KBM-7 (cell line): Measurements from ENCODE around the gene CARMIL1.
"Not testable (repeated sequence)": the region's sequence is repeated elsewhere in the genome, so short reads cannot be mapped to it uniquely, and the experiment has no call there.

Experiments used
- DNase-seq: peaks from one replicate; pipeline ENCODE4 v3.0.0-alpha.2; 2015
- in situ Hi-C: fragments of 300-500 bp; cut with MboI; formaldehyde crosslinking; loops from 2 replicates; pipeline ENCODE4 v1.14.3; 2020; ENCODE audit warnings: low sequenced_read_pairs, low pct_unique_long_range_greater_than_20kb, mixed read lengths

CARMIL1 gene

DNA sequence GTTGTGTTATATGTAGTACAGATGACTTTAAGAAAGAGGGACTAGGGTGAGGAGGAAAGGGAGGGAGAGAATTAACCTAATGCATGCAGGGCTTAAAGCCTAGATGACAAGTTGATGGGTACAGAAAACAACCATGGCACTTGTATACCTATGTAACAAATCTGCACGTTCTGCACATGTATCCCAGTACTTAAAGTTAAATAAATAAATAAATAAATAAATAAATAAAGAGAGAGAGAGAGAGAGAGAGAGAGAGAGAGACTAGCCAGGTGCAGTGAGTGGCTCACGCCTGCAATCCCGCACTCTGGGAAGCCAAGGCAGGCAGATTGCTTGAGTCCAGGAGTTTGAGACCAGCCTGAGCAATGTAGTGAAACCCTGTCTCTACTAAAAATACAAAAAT, 11.5 kb upstream of the CARMIL1 start:
- in situ Hi-C loops: no loop called here
- DNase-seq: no peak

DNA sequence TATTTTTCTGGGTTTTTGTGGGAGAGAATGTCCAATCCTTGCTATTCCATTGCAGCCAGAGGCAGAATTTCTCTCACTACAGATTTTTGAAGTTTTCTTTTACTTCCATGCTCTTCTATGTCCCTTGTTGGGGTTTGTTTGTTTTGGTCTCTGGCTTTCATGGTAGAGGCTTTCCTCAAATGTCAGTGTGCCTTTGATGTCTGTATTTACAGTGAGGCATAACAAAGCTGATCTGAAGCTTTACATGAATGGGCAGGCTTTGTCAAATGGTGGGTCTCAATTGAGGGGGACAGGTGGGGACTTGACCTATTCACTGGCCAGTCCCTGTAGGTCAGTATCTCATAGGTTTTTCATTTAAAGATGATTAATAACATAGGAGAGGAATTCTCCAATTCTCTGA, 8.6 kb upstream of the CARMIL1 start:
- in situ Hi-C loops: no loop called here

DNA sequence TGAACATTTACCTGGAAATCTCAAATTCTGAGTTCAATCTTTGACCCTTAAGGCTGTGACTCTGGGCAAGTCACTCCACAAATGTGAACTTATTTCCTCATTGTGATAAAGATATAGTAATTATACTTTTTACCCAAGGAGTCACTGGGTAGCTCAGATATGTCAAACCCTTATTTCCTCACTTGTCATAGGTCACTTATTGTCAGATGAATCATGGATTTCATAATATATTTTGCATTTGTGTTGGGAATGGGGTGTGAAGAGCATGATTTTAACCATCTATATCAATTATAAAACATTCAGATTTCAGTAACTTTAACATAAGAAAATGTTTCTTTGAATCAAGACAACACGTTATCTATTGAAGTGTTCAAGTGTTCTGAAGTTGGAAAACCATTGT, 3.7 kb upstream of the CARMIL1 start:
- in situ Hi-C loops: no loop called here

More for the DNA sequence above, 8.6 kb upstream of the CARMIL1 start:
- no peak for DNase-seq

DNA sequence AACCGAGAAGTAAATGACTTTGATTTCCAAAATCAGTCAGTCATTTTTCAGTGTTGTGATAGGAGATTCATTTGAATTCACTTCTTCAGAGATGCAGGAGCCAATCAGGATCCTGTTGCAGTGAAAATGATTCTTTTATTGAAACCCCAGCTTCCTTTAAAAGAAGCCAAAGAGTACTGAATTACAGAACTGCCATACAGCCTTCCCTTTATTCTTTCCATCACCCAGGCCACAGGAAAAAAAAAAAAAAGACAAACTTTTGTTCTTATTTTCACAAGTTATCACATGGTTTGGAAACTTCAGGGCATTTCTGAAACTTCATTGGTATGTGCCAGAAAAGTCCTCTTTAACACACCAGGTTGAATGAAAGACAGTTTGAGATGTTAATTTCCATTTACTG, 1.8 kb upstream of the CARMIL1 start:
- in situ Hi-C loops: no loop called here
- no peak for DNase-seq

More for the DNA sequence above, 3.7 kb upstream of the CARMIL1 start:
- DNase-seq: no peak

DNA sequence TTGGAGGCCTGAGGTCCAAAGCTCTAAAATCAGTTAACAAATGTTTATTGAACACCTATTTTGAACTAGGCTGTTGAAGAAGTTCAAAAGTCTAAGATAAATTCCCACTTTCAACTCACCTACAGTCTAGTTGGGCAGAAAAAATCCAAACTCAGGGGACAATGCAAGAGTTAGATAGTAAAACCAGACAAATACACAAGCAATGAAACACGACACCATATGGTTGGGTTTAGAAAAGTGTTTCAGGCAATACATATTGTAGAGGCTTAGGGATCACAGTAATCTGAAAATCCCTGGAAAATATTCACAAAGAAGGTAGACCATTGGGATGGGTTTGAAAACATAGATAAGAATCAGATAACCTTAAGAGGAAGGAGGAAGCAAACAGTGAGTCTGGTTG, 1.3 kb upstream of the CARMIL1 start:
- no peak for DNase-seq
- in situ Hi-C loops: no loop called here

DNA sequence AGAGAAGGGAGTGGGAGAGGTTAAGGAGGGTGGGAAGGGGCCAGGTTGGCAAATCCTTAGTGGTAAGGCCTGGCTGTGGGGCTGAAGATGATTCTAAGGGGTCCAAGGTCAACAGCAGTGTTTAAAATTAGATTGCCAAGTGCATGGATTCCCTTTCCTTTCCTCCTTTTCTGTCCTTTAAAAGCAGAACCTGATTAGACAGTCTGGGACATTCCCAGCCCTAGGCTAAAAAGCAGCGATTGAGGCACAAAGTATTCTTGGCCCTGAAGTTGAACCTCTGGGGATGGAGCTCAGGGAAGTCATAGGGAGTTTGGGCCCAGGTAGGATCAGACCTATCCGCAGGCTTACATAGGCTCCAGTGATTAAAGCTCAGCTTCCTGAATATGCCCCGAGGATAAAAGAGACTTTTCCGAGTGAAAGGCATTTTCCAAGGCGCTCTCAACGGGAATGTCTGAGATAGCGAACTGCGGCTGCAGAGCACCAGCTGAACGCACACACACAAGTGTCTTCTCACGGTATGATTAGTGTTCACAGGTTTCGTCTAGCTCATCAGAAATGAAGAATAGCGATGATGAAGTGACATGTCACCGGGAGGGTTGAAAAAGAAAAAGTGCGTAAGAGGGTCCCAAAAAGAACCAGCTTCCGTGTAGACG, 787 bp upstream of the CARMIL1 start:
- in situ Hi-C loops: no loop called here
- no peak for DNase-seq

DNA sequence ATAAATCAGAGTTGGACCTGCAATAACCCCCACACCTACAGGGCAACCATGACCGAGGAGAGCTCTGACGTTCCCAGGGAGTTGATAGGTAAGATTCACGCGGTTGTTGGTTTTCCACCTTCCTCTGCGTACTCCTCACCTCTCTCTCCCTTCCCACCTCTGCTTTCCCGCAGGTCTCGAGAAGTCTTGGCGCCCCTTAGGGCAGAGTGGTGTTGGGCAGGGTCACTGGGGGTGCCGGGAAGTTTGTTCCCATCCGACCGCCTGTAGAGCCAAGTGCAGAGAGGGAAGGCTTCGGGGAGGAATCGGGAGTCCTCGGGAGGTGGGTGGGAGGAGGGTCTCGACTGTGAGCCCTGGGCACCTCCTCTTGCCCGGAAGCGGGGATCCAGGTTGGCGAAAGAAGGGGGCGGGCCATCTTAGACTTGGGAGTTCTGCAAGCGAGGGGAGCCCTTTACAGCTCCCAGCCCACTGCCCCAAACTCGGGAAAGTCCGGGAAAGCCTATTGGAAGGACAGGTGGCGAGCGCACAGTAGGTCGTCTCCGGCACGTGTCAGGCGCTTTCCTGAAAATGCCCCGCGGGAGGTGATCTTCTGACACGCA, 672 bp downstream of the CARMIL1 start:
- DNase-seq: no peak

DNA sequence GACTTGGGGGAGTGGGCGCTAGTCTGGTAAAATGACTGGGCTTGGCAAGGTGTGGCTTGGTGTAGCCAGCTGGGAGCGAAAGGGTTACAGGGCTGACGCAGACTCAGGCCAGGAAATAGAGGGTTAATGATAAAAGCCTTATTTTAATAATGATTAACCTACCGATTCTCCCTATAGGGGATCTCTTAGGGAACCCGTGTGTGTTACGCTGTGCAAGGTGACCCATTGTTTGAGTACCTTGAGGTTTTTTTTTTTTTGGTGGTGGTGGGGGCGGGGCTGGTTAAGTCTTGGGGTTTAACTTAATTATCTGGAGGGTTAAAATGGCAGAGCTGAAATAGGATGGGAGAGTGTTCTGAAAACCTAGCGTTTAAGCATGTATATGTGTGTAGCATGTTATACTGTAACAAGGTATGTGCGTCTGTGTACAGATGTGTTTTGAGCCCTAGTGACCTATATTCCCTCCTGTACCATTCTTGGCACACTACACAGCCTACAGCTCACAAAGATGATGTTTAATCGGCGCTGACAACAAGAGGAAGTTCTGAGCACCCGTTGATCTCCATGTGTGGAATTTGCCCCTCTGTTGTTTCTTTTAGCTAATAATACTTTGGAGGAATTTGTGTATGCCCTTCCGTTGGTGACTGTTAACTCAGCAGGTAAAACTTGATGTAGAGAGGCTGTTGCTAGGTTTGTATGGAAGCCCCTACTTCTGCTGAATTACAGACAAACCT, 1.3 kb downstream of the CARMIL1 start:
- in situ Hi-C loops: no loop called here
- peak; percentile 22 for DNase-seq

More for the DNA sequence above, 672 bp downstream of the CARMIL1 start:
- in situ Hi-C loops: no loop called here

DNA sequence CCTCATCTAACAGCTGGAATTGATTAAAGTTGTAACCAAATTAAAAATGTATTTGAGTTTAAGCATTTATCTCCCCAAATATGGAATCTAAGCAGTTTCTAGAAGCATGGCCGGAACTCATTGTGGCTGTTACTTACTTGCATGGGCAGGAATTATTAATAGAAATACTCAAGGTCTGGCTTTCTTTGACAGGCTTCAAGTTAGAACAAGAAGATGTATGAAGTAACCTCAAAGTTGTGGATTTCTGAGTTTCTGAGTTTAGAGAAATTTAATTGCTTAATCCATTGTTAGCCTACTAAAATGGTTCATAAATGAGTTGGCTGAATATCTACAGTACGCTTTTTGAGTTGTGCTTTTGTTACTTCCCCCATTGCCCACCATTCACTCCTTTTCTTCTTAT, 7.7 kb downstream of the CARMIL1 start:
- in situ Hi-C loops: no loop called here
- no peak for DNase-seq

DNA sequence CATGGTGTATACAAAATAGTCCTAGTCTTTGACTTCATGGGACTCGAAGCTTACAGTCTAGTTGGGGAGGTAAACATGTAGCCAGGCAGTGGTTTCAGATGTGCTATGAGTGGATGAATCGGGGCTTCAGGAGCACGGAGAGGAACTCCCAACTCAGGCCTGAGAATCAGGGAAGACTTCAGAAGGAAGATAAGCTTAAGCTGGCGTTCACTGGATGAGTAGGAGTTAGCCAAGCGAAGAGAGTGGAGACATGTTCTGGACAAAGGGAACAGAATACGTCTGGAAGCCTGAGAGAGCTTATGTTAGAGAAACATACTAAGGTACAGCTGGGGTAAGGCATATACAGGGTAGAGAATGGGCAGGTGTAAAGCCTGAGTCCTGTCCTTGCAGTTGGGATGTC, 8.8 kb downstream of the CARMIL1 start:
- no peak for DNase-seq
- in situ Hi-C loops: no loop called here

DNA sequence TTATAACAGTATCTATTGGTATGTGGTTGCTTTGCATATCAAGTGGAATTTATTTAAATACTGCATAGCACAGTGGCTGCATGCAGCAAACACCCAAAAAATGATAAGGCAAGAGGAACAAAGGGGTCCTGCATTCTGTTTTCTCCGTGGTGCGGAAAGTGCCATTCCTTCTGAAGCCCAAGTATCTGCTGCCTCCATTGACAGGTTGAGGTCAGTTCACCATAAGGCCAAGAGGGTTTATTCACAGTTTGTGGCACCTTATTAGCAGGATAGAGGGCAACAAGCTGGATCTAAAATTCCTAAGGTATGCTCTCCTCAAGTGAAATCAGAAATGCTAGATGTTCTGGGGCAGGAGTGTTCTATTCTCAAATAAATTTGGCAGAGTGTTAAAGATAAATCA, 9.3 kb downstream of the CARMIL1 start:
- in situ Hi-C loops: no loop called here
- DNase-seq: no peak

DNA sequence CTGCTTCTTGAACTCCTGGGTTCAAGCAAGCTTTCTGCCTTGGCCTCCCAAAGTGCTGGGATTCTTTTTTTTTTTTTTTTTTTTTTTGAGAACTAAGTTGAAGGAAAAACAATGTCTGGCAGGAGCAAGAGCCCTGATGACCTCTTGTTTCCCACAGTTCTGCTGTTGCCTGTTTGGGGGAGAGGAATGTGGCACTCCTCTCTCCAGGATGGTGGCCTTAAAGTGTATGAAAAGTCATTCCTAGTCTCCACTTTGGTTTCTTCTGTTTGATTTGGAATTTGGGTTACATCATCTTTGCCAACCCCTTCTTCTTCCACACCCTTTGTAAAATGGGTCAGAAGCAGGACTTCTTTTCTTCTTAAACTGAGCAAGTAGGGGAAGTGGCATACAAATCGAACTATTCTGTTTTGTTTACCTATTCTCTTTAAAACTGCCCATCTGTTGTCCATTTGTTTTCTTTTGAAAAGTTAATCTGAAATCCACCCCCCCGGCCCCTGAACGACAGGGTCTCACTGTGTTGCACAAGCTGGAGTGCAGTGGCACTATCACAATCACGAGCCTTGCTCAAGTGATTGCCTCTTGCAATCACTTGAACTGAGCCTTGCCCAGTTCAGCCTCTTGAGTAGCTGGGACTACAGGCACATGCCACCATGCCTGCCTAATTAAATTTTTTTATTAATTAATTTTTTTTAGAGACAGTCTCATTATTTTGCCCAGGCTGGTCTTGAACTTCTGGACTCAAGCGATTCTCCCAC, 11.3 kb downstream of the CARMIL1 start:
- DNase-seq: no peak
- in situ Hi-C loops: no loop called here

DNA sequence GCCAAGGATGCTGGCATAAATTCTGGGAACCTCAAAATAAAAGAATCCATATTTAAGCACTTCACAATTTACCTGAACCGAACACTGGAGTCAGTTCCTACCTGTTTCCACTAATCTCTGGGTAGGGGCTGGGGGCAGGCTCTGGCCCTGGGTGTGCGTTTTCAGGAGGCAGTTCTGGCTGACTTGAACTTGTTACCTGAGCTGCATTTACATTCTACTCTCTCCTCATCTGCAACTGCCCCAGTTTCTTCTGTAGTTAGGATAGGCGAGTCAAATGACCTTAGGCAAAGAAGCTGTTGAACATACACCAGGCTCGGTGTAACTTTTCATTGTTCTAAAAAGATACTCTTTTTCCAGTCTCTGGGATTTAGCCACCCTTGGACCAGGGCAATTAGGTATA, 13.2 kb downstream of the CARMIL1 start:
- DNase-seq: no peak
- in situ Hi-C loops: no loop called here

DNA sequence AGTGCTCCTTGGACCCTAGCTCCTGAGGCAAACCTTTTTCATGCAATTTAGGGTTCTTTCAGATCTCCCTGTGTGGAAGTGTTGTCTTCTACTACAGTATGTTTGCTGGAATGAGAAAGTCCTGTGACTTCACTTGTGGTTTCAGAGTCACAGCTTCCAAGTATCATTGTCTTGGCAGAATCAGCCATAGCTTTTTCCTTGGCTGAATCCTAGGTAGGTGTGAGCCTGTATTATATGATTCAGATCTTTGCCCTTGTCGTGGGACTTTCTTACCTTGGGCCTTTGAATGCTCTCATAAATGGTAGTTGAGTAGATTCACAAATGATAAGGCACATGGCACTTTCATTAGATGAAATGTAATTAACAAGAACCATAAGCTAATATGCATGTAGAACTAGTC, 16.5 kb downstream of the CARMIL1 start:
- in situ Hi-C loops: no loop called here
- DNase-seq: no peak

DNA sequence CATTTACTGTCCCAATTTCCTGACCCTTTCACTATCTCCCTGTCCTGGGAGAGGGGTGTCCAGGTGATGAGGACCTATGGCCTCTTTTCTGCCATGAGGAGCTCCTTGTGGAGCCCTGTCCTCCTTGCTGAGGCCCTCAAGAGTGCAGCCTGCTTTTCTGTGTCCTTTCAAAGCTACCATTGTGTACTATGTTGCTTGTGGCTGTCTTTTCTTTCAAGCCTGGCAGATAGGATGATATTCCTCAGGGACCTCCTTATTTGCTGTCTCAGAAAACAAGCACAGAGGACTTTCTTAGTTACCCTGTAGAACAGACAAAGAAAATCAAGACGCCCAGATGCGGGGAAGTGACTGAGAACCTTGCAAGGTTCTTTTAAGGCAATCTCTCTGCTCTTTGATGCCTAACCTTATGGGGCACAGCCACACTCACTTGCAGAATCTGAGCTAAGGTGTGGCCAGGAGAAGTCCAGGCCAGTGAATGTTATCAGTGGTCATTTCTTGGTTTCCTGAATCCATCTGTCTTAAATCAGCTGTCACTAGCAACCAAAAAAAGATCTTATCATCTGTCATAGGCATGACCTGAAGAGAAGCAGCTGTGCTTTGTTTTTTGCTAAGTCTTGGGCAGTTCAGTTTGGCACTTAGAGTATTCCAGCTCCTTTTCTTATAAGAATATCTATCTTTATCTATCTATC, 17.2 kb downstream of the CARMIL1 start:
- in situ Hi-C loops: no loop called here

DNA sequence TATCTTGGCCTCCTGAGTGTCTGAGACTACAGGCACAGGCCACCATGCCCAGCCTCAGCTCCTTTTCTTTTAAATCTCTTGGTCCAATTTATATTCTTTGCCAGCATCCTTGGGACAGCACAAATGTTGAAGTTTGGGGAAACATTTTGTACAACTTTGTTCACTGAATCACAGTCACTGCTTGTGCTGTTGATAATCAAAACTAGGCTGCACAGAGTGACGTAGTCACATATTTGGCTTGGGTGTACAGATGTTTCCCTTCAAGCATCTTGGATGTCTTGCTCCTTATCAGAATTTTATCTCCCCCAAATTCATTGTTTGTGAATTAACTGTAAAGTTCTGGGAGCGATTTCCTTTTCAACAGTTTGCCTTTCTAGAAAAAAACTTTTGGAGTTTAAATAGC, 17.9 kb downstream of the CARMIL1 start:
- in situ Hi-C loops: no loop called here
- no peak for DNase-seq

More for the DNA sequence above, 17.2 kb downstream of the CARMIL1 start:
- no peak for DNase-seq

DNA sequence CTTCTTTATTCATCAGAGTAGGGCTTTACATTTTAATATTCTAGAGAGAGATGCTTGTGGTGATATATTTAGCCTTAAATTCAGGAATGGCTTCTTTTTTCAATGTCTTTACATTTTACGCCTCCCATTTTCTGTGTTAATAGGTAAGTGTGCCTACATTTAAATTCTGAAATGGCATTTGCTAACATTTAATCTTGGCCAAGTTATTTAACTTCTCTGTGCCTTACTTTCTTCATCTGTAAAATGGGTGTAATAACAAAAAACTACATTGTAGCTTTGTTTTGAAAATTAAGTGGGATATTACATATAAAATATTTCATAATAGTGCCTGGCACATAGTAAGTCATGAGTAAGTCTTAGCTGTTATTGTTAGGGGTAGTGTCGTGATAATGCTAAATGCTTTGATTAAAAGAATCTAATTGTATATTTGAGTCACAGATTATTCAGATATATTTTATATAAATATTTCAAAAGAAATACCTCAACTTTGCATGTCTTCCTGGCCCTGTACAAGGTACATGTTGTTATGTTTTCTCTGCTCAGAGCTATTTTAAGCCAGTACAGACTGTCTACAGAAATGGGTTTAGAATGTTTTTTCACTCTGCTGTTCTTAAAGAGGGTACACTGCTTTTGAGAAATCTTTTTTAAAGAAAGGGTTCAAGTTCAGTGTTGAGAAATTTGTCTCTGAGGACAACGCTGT, 18.8 kb downstream of the CARMIL1 start:
- DNase-seq: no peak
- in situ Hi-C loops: no loop called here

DNA sequence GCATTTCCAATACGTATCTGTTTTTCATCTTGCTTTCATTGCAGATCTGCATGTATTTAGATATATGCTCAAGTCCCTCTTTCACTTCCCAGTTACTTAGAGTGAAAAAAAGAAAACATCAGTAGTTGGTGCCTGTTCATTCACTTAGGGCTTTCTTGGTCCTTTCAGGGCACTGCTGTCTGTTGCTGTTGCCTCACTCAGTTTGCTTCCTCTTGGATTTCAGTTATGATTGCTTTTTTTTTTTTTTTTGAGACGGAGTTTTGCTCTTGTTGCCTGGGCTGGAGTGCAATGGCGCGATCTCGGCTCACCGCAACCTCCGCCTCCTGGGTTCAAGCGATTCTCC, 19.3 kb downstream of the CARMIL1 start:
- in situ Hi-C loops, DNase-seq: not testable (repeated sequence)

DNA sequence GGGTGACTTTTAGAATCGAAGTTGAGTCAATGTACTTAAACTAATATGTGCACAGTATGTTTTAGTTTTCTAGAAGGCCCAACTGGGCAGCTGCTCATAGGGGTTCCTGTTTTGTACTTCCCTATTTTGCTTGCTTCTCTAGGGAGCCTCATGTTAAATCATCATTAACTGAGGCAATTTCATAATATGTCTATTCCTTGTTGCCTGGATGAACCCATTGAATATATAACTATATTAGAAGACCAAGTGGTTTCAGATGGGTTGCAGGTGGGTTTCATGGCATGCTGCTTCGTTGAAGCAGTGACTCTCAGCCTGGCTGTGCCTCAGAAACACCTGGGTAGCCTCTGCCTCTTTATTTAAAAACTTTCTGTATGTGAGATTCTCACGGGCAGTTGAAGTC, 22.2 kb downstream of the CARMIL1 start:
- peak; percentile 76 for DNase-seq
- in situ Hi-C loops: no loop called here
